ENCODE results near the gene GNLY.

GNLY gene

DNA sequence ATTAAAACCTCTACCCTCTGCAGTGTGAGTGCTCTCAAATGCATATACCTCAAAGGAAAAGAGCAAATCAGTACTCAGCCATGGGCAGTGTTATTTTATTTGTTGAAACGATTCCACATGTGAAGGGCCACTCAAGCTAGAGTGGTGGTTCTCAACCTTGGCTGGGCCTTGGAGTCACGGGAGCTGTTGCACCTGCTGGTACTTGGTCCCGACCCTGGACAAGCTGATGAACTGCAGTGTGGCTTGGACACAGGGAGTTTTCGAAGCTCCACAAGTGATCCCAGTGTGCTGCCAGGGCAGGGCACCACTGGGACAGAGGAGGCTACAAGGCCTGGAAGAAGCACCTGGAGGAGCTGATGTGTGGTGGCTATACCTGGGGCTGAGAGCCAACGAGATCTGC is 19.7 kb downstream of the GNLY start:
- TF ChIP-seq, protein P1, sequence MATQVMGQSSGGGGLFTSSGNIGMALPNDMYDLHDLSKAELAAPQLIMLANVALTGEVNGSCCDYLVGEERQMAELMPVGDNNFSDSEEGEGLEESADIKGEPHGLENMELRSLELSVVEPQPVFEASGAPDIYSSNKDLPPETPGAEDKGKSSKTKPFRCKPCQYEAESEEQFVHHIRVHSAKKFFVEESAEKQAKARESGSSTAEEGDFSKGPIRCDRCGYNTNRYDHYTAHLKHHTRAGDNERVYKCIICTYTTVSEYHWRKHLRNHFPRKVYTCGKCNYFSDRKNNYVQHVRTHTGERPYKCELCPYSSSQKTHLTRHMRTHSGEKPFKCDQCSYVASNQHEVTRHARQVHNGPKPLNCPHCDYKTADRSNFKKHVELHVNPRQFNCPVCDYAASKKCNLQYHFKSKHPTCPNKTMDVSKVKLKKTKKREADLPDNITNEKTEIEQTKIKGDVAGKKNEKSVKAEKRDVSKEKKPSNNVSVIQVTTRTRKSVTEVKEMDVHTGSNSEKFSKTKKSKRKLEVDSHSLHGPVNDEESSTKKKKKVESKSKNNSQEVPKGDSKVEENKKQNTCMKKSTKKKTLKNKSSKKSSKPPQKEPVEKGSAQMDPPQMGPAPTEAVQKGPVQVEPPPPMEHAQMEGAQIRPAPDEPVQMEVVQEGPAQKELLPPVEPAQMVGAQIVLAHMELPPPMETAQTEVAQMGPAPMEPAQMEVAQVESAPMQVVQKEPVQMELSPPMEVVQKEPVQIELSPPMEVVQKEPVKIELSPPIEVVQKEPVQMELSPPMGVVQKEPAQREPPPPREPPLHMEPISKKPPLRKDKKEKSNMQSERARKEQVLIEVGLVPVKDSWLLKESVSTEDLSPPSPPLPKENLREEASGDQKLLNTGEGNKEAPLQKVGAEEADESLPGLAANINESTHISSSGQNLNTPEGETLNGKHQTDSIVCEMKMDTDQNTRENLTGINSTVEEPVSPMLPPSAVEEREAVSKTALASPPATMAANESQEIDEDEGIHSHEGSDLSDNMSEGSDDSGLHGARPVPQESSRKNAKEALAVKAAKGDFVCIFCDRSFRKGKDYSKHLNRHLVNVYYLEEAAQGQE (IDR thresholded peaks at IDR 0.05; ENCODE audit: insufficient read depth in 1 of 2, low read depth in 2 of 2, low read length in 2 of 2): no peak
- no peak for TF ChIP-seq FOXP2 (optimal IDR thresholded peaks at IDR 0.05; ENCODE audit: borderline replicate concordance, extremely low read depth, extremely low read length, insufficient read depth)
- no peak for TF ChIP-seq TAF1 (IDR thresholded peaks at IDR 0.05; ENCODE audit: borderline replicate concordance, insufficient read depth, low read length)
- TF ChIP-seq SIN3A (IDR thresholded peaks at IDR 0.05; ENCODE audit: borderline replicate concordance, insufficient read depth, low read length): no peak
- no peak for TF ChIP-seq POLR2AphosphoS5 (IDR thresholded peaks at IDR 0.05; ENCODE audit: low read depth, low read length)

DNA sequence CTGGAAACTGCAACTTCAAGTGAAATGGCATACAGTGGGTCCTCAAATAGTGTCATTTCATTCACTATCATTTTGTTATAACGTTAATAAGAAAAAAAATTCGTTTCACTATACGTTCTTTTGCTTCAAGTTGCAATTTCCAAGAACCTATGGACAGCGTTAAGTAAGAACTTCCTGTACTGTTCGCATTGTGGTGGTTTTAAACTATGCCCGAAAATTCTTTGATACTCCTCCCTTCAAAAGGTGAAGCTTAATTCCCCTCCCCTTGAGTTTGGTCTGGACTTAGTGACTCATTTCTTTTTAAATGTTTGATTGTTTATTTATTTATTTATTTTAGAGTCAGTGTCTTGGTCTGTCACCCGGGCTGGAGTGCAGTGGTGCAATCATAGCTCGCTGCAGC is 20.7 kb downstream of the GNLY start:
- TF ChIP-seq TAF1 (IDR thresholded peaks at IDR 0.05; ENCODE audit: borderline replicate concordance, insufficient read depth, low read length) (no peak), POLR2AphosphoS5 (IDR thresholded peaks at IDR 0.05; ENCODE audit: low read depth, low read length) (no peak), SIN3A (IDR thresholded peaks at IDR 0.05; ENCODE audit: borderline replicate concordance, insufficient read depth, low read length) (no peak), FOXP2 (optimal IDR thresholded peaks at IDR 0.05; ENCODE audit: borderline replicate concordance, extremely low read depth, extremely low read length, insufficient read depth) (no peak)
- TF ChIP-seq, protein P1 (IDR thresholded peaks at IDR 0.05; ENCODE audit: insufficient read depth in 1 of 2, low read depth in 2 of 2, low read length in 2 of 2): no peak

DNA sequence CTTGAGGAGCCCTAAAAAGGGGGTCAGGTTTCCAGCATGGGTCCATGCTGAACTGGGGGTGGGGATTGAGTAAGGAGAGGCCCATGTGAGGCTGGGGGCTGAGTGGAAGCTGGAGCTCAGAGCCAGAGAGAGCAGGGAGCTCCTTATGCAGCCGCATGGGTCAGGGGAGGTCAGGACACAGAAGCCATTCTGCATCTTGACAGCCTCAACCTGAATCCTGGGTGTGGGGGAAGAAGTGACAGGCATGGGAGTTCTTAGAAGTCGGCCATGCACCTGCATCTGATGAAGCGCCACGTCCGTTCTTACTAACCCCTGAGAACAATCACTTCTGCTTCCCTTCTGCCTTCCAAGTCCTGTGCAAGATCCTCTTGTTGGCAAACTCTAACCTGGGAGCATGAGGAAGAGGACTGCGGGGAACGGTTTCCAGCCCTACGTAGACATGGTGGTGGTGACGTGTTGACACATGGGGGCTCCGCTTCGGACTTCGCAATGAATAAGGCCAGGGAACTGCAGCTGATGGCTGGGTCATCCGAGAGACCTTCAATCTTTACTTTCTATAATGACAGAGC is 22.3 kb downstream of the GNLY start:
- no peak for TF ChIP-seq SIN3A (IDR thresholded peaks at IDR 0.05; ENCODE audit: borderline replicate concordance, insufficient read depth, low read length)
- TF ChIP-seq FOXP2 (optimal IDR thresholded peaks at IDR 0.05; ENCODE audit: borderline replicate concordance, extremely low read depth, extremely low read length, insufficient read depth): no peak
- no peak for TF ChIP-seq TAF1 (IDR thresholded peaks at IDR 0.05; ENCODE audit: borderline replicate concordance, insufficient read depth, low read length)
- no peak for TF ChIP-seq POLR2AphosphoS5 (IDR thresholded peaks at IDR 0.05; ENCODE audit: low read depth, low read length)
- TF ChIP-seq, protein P1 (IDR thresholded peaks at IDR 0.05; ENCODE audit: insufficient read depth in 1 of 2, low read depth in 2 of 2, low read length in 2 of 2): no peak

DNA sequence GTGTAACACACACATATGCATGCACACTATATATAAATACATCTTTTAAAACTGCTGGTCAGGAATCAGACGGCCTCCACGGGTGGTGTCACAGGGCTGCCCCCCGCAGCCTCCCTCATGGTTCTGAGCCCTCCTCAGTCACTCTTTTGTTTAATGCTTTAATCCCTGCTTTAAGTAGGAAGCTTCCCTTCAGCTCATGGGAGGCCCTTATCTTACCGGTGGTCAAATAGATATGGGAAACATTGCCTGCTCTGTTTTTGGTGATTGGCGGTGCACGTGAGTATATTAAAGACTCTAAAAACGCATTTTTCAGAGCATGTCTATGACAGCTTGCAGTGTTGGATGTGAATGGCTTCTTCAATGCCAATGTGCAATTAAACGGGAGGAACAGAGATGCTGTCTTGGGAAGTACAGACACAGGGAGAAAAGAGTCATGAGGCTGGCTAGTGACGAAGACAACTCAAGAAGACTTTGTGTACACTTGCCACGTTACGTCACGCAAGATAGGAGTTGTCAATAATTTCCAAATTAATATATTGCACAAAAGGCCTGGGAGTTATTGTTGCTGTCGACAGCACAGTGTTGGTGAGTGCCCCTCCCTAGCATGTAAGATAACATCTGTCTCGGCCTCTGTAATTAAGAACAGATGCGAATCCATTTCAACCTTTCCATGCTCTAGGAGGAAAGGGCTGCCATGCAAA is 23.3 kb downstream of the GNLY start:
- TF ChIP-seq FOXP2 (optimal IDR thresholded peaks at IDR 0.05; ENCODE audit: borderline replicate concordance, extremely low read depth, extremely low read length, insufficient read depth) (peak; percentile 65), SIN3A (IDR thresholded peaks at IDR 0.05; ENCODE audit: borderline replicate concordance, insufficient read depth, low read length) (0 out of 2 replicates have a peak, but pooled peaks have one; percentile 16), POLR2AphosphoS5 (IDR thresholded peaks at IDR 0.05; ENCODE audit: low read depth, low read length) (peak; percentile 48; the same call in 1 of the 2 replicates), TAF1 (IDR thresholded peaks at IDR 0.05; ENCODE audit: borderline replicate concordance, insufficient read depth, low read length) (no peak)
- TF ChIP-seq, protein P1 (IDR thresholded peaks at IDR 0.05; ENCODE audit: insufficient read depth in 1 of 2, low read depth in 2 of 2, low read length in 2 of 2): 0 out of 4 replicates have a peak, but pooled peaks of 1 of the 2 experiments have one; percentile 26
